HL-60 (cell line): ENCODE data around the gene DMBX1.

Source experiments
- POLR2AphosphoS5 ChIP-seq: IDR thresholded peaks from 2 replicates; pipeline ENCODE4 v1.6.1; 2012; ENCODE audit warnings: low read depth
- REST ChIP-seq: IDR thresholded peaks from 2 replicates; pipeline ENCODE4 v1.6.1; 2012; ENCODE audit warnings: low read depth; ENCODE audit not compliant: insufficient replicate concordance
- TF ChIP-seq, protein P1 (sequence below): IDR thresholded peaks from one replicate; pipeline ENCODE4 v1.5.1; 2011; ENCODE audit warnings: low read length, control low read depth, inconsistent platforms; ENCODE audit not compliant: insufficient read depth

DNA sequence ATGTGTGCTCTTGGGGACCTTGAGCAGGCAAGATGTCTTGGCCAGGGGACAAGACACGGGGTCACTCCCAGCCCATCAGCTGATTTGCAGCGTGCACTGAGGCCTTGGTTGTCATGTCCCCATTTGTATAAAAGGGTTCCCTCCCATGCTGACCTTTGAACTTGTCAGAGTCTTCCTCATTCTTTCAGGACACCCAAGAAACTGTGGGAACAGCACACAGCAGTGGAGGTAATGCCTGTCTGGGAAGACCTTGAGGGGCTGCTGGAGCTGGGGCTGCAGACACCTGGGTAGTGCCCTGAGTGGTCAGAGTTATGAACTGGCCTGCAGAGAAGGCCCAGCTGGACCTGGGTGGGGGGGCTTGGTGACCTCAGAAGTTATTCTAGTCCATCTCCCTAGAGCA is 49.2 kb upstream of the DMBX1 start:
- TF ChIP-seq, protein P1, sequence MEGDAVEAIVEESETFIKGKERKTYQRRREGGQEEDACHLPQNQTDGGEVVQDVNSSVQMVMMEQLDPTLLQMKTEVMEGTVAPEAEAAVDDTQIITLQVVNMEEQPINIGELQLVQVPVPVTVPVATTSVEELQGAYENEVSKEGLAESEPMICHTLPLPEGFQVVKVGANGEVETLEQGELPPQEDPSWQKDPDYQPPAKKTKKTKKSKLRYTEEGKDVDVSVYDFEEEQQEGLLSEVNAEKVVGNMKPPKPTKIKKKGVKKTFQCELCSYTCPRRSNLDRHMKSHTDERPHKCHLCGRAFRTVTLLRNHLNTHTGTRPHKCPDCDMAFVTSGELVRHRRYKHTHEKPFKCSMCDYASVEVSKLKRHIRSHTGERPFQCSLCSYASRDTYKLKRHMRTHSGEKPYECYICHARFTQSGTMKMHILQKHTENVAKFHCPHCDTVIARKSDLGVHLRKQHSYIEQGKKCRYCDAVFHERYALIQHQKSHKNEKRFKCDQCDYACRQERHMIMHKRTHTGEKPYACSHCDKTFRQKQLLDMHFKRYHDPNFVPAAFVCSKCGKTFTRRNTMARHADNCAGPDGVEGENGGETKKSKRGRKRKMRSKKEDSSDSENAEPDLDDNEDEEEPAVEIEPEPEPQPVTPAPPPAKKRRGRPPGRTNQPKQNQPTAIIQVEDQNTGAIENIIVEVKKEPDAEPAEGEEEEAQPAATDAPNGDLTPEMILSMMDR = no peak
- no peak for TF ChIP-seq POLR2AphosphoS5
- TF ChIP-seq REST = no peak
